Esophagus muscularis mucosa (tissue), 3 donors: ENCODE results near the gene RTN4IP1.
A peak's percentile ranks its signal among the peaks of the same experiment; 100 is the strongest.

ENCODE experiments used
- POLR2A ChIP-seq: fragments of 450-650 bp; IDR thresholded peaks from one replicate; pipeline ENCODE4 v1.6.1; 2017; ENCODE audit warnings: antibody characterized with exemption, moderate library complexity, mild to moderate bottlenecking, low read depth
- TF ChIP-seq, protein P1 (sequence below), 3 experiments: fragments of 200-600 bp in 2 of 3; fragments of 450-650 bp in 1 of 3; sonication (generic) in 2 of 3; IDR thresholded peaks; one replicate each; pipeline ENCODE4 v1.5.1; 2017 to 2019; ENCODE audit warnings: antibody characterized with exemption in 3 of 3, mild to moderate bottlenecking in 2 of 3, moderate library complexity in 1 of 3

DNA sequence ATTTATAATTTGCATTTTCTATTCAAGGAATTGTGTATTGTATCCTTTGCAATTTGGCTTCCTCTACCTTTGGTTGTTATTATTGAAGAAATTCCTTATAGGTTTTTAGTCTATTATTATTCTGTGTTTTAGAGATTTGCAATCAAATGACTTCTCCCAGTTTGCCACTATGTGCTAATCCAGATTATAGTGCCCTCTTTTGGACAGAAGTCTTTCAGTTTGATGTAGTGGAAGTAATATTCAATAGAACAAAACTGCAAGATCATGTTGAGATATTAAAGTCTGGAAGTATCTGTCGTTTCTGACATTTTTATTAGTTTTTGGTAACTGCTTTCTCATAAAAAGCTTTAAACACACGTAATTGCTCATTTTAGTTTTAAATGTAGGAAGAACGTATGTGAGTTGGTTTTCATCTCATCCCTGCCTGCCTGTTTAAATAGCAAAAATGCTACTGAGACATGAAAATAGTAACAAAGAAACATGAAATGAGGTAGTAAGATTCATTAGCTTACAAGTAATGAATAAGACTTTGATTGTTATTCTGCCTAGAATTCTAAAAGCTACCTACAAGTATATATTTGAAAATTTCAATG, 72.8 kb downstream of the RTN4IP1 start:
- TF ChIP-seq POLR2A = no peak
- TF ChIP-seq, protein P1, sequence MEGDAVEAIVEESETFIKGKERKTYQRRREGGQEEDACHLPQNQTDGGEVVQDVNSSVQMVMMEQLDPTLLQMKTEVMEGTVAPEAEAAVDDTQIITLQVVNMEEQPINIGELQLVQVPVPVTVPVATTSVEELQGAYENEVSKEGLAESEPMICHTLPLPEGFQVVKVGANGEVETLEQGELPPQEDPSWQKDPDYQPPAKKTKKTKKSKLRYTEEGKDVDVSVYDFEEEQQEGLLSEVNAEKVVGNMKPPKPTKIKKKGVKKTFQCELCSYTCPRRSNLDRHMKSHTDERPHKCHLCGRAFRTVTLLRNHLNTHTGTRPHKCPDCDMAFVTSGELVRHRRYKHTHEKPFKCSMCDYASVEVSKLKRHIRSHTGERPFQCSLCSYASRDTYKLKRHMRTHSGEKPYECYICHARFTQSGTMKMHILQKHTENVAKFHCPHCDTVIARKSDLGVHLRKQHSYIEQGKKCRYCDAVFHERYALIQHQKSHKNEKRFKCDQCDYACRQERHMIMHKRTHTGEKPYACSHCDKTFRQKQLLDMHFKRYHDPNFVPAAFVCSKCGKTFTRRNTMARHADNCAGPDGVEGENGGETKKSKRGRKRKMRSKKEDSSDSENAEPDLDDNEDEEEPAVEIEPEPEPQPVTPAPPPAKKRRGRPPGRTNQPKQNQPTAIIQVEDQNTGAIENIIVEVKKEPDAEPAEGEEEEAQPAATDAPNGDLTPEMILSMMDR (IDR thresholded peaks at IDR 0.05) = peak in 1 of 3 experiments; percentile 17
